ACC112 (cell line): ENCODE results near the gene HIPK1.
"Not testable (repeated sequence)": the region's sequence is repeated elsewhere in the genome, so short reads cannot be mapped to it uniquely, and the experiment has no call there.

Experiments used
- H2AFZ ChIP-seq: fragments of 200-600 bp; sonication (generic); one replicate; pipeline ENCODE4 v1.6.0; 2017; ENCODE audit warnings: antibody characterized with exemption, low read length; ENCODE audit not compliant: unreplicated experiment
- H3K27ac ChIP-seq: fragments of 200-600 bp; sonication (generic); 2 replicates; pipeline ENCODE4 v1.5.1; 2014; ENCODE audit warnings: low read depth, mild to moderate bottlenecking, antibody characterized with exemption, low read length, moderate library complexity
- H3K27me3 ChIP-seq: fragments of 200-600 bp; sonication (generic); 2 replicates; pipeline ENCODE4 v1.6.1; 2014; ENCODE audit warnings: mild to moderate bottlenecking, antibody characterized with exemption, low read length, moderate library complexity, mixed read lengths; ENCODE audit not compliant: insufficient read depth
- H3K36me3 ChIP-seq: fragments of 200-600 bp; sonication (generic); 2 replicates; pipeline ENCODE4 v1.6.1; 2016; ENCODE audit warnings: mild to moderate bottlenecking, antibody characterized with exemption, low read length, moderate library complexity, mixed read lengths; ENCODE audit not compliant: insufficient read depth
- H3K4me1 ChIP-seq: fragments of 200-600 bp; sonication (generic); one replicate; pipeline ENCODE4 v1.6.1; 2016; ENCODE audit warnings: low read length, mixed read lengths; ENCODE audit not compliant: insufficient read depth, unreplicated experiment, control insufficient read depth
- H3K4me3 ChIP-seq: fragments of 200-600 bp; sonication (generic); 2 replicates; pipeline ENCODE4 v1.5.1; 2014; ENCODE audit warnings: mild to moderate bottlenecking, low read depth, low read length
- H3K79me2 ChIP-seq: fragments of 200-600 bp; sonication (generic); one replicate; pipeline ENCODE4 v1.6.0; 2016; ENCODE audit warnings: low read length; ENCODE audit not compliant: control insufficient read depth, unreplicated experiment, insufficient read depth

HIPK1 gene

GRCh38 chr1:113995382-113995781 lies 66.3 kb downstream of the HIPK1 start:
- Histone ChIP-seq H2AFZ (no peak overlapping the region), H3K4me3 (no peak overlapping the region), H3K4me1 (no peaks in the 10 kb centered on the region), H3K27me3 (peaks cover 45% of the 10 kb centered on the region), H3K36me3 (no peaks in the 10 kb centered on the region), H3K79me2 (no peaks in the 10 kb centered on the region), H3K27ac (no peak overlapping the region)

GRCh38 chr1:113998361-113998760 lies 69.2 kb downstream of the HIPK1 start:
- H3K27ac ChIP-seq: no peak overlapping the region
- no peak overlapping the region for H2AFZ ChIP-seq
- H3K4me3 ChIP-seq: no peak overlapping the region

GRCh38 chr1:113999233-113999632 lies 70.1 kb downstream of the HIPK1 start:
- Histone ChIP-seq H3K36me3 (no peaks in the 10 kb centered on the region), H3K27ac (no peak overlapping the region), H3K27me3 (peaks cover 53% of the 10 kb centered on the region), H3K79me2 (no peaks in the 10 kb centered on the region), H3K4me3 (no peak overlapping the region), H3K4me1 (no peaks in the 10 kb centered on the region), H2AFZ (no peak overlapping the region)

More at GRCh38 chr1:113998361-113998760, 69.2 kb downstream of the HIPK1 start:
- Histone ChIP-seq H3K36me3 (no peaks in the 10 kb centered on the region), H3K79me2 (no peaks in the 10 kb centered on the region), H3K4me1 (no peaks in the 10 kb centered on the region), H3K27me3 (peaks cover 44% of the 10 kb centered on the region; the same call in 1 of the 2 replicates)

DNA sequence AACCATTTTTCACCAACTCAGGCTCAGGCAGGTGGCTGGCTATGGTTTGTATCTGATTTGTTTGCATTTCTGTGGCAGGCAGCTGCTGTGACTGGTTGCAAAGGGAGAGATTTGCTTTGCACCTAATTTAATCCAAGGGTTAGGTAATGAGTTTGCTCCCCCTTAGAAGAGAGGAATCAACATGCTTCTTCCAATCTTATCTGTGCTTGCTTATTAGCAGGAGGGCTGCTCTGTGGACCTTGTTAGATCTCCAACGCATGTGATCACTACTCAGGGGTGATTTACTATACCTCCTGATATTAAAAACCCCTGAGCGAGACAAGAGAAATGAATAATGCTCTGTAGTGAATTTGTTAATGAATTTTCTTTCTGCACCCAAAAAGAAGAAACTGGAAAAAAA lies 70.7 kb downstream of the HIPK1 start:
- Histone ChIP-seq H3K4me1 (no peaks in the 10 kb centered on the region), H3K4me3 (no peak overlapping the region), H3K36me3 (no peaks in the 10 kb centered on the region), H3K27me3 (peaks cover 57% of the 10 kb centered on the region), H3K79me2 (no peaks in the 10 kb centered on the region), H3K27ac (no peak overlapping the region), H2AFZ (no peak overlapping the region)

DNA sequence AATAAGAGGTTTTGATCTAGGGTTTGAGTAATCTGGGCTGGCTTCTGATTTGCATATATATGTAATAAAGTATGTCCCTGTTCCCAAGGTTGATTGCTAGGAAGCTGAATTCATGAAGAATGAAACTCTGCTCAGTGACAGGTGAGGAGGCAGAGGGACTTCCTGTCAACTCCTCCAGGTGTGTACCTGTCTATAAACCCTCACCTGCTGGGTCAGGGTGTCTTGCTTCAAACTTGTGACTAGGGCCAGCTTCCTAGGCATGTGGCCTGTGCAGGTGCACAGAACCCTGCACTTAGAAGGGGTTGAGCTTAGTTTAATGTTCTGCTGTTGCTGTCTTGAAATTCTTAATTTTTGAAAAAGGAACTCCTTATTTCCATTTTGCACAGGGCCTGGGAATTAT lies 71.3 kb downstream of the HIPK1 start:
- no peaks in the 10 kb centered on the region for H3K79me2 ChIP-seq
- no peak overlapping the region for H2AFZ ChIP-seq
- H3K4me3 ChIP-seq: no peak overlapping the region
- peaks cover 62% of the 10 kb centered on the region for H3K27me3 ChIP-seq
- no peak overlapping the region for H3K27ac ChIP-seq
- H3K4me1 ChIP-seq: no peaks in the 10 kb centered on the region
- H3K36me3 ChIP-seq: no peaks in the 10 kb centered on the region

DNA sequence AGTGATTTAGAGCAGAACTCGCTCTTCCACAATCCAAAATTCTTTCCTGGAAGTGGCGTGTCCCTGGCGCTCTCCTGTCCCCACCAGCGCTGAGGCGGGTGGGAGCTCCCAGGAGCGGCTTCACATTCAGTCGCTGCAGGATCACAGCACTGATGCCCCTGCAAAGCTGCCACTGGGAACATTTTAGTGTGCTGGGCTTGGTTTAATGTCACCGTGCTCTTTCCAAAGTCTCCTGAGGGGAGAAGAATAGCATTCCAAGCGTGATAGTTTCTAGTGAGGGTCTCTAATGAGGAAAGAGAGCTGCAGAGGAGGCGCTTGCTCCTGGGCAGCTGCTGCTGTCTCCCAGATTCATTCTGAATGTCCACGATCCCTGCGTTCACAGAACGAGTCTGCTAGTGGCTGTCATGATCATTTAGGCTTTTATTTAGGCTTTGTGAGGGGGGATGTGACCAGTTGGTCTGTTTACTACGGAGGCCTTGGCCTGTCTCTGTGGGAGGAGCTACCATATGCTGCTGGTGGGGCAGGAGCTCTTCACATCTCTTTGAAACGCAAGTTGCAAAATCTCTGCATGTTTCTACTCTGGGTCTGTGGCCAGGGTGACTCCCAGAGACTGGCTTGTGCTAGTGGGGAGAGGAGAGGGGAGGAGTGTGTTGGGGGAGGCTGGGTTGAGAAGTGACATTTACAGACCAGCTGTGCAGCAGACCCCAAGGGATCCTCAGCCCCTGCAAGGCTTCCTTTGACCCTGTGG lies 73.5 kb downstream of the HIPK1 start:
- Histone ChIP-seq H3K36me3 (no peaks in the 10 kb centered on the region), H3K79me2 (no peaks in the 10 kb centered on the region), H3K27ac (no peak overlapping the region), H3K4me1 (no peaks in the 10 kb centered on the region), H3K4me3 (no peak overlapping the region), H2AFZ (no peak overlapping the region), H3K27me3 (peaks cover 73% of the 10 kb centered on the region)

DNA sequence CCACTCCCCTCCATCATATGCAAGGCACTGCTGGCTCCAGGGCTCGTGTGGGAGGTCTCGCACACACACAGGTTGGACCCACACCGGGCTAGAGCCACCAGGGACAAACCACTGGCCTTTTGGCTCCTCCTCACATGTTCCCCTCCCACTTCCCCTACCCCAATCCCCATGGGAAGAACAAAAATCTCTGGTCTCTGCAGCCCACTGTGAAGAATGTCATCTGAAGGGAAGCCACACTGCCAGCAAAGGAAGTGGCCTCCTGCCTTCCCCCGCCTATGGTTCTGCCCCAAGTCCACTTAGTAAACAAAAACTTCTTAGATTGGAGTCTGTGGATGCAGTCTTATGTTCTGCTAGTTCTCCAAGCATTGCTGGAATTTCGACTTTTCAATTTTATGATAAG lies 74.3 kb downstream of the HIPK1 start:
- Histone ChIP-seq H3K27me3 (peaks cover 77% of the 10 kb centered on the region), H3K4me3 (no peak overlapping the region), H3K4me1 (no peaks in the 10 kb centered on the region), H3K27ac (no peak overlapping the region), H3K36me3 (no peaks in the 10 kb centered on the region), H2AFZ (no peak overlapping the region), H3K79me2 (no peaks in the 10 kb centered on the region)

DNA sequence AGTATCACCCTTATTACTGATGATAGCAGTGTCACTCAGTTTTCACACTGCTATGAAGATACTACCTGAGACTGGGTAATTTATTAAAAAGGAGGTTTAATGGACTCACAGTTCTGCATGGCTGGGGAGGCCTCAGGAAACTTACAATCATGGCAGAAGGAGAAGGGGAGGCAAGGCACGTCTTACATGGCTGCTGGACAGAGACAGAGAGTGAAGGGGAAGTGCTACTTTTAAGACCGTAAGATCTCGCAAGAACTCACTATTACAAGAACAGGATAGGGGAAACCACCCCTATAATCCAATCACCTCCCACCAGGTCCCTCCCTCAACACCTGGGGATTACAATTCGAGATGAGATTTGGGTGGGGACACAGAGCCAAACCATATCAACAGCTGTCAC lies 77.7 kb downstream of the HIPK1 start:
- not testable (repeated sequence) for H3K27ac ChIP-seq, H3K36me3 ChIP-seq, H2AFZ ChIP-seq, H3K4me1 ChIP-seq, H3K4me3 ChIP-seq, H3K79me2 ChIP-seq
- H3K27me3 ChIP-seq: peaks cover 73% of the 10 kb centered on the region

DNA sequence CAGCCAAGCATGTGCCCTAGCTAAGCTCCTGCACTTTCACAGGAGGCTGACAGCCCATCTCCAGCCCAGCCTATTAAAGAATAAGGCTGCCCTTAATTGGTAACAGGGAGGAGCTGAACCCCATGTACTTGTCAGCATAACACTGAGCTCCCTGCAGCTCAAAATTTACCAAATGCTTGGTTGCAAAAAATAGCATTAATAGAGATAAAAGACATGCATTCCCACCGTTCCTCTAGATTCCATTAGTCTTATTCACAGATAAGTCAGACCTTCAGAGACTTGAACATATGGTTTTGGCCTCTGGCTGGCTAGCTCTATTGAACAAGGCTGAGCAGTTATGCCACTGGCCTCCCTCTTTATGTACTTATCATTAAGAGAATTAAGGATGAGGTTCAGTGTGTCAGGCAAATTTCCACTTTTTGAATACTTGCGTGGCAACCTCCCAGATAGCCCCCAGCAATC lies 79.4 kb downstream of the HIPK1 start:
- Histone ChIP-seq H2AFZ (no peak overlapping the region), H3K4me3 (no peak overlapping the region), H3K79me2 (no peaks in the 10 kb centered on the region), H3K36me3 (no peaks in the 10 kb centered on the region), H3K4me1 (no peaks in the 10 kb centered on the region), H3K27ac (no peak overlapping the region), H3K27me3 (peaks cover 60% of the 10 kb centered on the region)

DNA sequence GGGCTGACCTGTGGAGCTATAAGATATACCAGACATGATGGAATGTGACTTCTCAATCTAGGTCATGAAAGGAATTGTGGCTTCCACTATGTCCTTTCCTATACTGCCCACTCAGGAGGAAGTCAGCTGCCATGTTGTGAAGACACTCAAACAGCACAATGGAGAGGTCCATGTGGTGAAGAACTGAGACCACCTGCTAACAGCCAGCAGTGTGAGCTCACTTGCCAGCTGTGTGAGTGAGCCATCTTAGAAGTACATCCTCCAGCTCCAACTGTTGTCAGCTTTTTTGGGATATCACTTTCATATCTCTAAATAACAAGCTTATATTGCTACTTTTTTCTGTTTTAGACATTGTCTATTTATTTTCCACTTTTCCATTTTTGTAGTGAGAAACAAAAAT lies 79.9 kb downstream of the HIPK1 start:
- Histone ChIP-seq H3K27ac (no peak overlapping the region), H3K4me3 (no peak overlapping the region), H3K79me2 (no peaks in the 10 kb centered on the region), H3K36me3 (no peaks in the 10 kb centered on the region), H3K4me1 (no peaks in the 10 kb centered on the region), H2AFZ (no peak overlapping the region), H3K27me3 (peaks cover 56% of the 10 kb centered on the region)

DNA sequence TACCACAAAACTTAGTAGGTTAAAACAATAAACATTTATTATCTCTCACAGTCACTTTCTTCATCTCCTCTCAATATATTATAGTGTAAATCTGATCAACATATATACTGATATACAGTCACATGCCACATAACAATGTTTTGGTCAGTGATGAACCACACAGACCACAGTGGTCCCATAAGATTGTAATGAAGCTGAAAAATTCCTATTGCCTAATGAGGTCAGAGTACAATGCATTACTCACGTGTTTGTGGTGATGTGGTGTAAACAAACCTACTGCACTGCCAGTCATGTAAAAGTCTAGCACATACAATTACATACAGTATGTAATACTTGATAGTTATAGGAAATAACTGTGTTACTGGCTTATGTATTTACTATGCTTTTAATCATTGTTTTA lies 80.3 kb downstream of the HIPK1 start:
- H2AFZ ChIP-seq: no peak overlapping the region
- peaks cover 52% of the 10 kb centered on the region for H3K27me3 ChIP-seq
- no peak overlapping the region for H3K27ac ChIP-seq

More for the DNA sequence above, 80.3 kb downstream of the HIPK1 start:
- Histone ChIP-seq H3K4me1 (no peaks in the 10 kb centered on the region), H3K4me3 (no peak overlapping the region), H3K79me2 (no peaks in the 10 kb centered on the region), H3K36me3 (no peaks in the 10 kb centered on the region)
